B cell (primary cell): ENCODE measurements around the gene WWC2.

Source experiments
- EZH2 ChIP-seq: IDR thresholded peaks from 2 replicates; pipeline ENCODE4 v1.6.1; 2012; ENCODE audit warnings: borderline replicate concordance, low read depth, mild to moderate bottlenecking, moderate library complexity, low read length; ENCODE audit not compliant: insufficient read depth, poor library complexity, severe bottlenecking
- TF ChIP-seq, protein P1 (sequence below): fragments of 200-600 bp; IDR thresholded peaks from one replicate; pipeline ENCODE4 v1.8.0; 2022; ENCODE audit warnings: antibody characterized with exemption, mild to moderate bottlenecking

DNA sequence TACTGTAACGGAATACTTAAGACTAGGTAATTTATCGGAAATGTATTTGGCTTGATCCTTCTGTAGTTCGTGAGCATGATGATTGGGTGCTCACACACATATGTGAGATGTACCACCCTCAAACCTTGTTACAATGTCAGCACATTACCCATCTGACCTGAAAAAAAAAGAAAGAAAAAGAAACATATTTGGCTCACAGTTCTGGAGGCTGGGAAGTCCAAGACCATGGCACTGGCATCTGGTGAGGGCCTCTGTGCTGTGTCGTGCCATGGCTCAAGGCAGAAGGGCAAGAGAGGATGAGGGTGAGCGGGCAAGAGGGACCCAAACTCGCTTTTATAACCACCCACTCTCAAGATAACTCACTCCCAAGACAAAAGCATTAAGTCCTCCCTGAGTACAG lies 230.2 kb downstream of the WWC2 start:
- TF ChIP-seq, protein P1, sequence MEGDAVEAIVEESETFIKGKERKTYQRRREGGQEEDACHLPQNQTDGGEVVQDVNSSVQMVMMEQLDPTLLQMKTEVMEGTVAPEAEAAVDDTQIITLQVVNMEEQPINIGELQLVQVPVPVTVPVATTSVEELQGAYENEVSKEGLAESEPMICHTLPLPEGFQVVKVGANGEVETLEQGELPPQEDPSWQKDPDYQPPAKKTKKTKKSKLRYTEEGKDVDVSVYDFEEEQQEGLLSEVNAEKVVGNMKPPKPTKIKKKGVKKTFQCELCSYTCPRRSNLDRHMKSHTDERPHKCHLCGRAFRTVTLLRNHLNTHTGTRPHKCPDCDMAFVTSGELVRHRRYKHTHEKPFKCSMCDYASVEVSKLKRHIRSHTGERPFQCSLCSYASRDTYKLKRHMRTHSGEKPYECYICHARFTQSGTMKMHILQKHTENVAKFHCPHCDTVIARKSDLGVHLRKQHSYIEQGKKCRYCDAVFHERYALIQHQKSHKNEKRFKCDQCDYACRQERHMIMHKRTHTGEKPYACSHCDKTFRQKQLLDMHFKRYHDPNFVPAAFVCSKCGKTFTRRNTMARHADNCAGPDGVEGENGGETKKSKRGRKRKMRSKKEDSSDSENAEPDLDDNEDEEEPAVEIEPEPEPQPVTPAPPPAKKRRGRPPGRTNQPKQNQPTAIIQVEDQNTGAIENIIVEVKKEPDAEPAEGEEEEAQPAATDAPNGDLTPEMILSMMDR, result no peak
- no peak for TF ChIP-seq EZH2
